Neural crest cell (in vitro differentiated cells): ENCODE measurements around the gene HEXB. TPM values are rescaled to one million over a fixed set of nuclear protein-coding genes. Genes with fewer than 3 reads are reported as not detected.

Experiments used
- DNase-seq: peaks from one replicate; pipeline ENCODE4 v3.0.0; 2021; ENCODE audit warnings: low read depth, mixed read lengths, low spot score
- H3K27ac Mint-ChIP-seq: one replicate; pipeline ENCODE4 v1.8.0; 2021; ENCODE audit warnings: mild to moderate bottlenecking, mixed read lengths; ENCODE audit not compliant: unreplicated experiment
- H3K27me3 Mint-ChIP-seq: 2 replicates; pipeline ENCODE4 v1.8.0; 2021; ENCODE audit warnings: low read depth, mild to moderate bottlenecking, mixed read lengths
- H3K36me3 Mint-ChIP-seq: 2 replicates; pipeline ENCODE4 v1.8.0; 2021; ENCODE audit warnings: low read depth, mild to moderate bottlenecking, mixed read lengths
- H3K4me1 Mint-ChIP-seq: 2 replicates; pipeline ENCODE4 v1.8.0; 2021; ENCODE audit warnings: mixed read lengths
- H3K4me3 Mint-ChIP-seq: one replicate; pipeline ENCODE4 v1.8.0; 2021; ENCODE audit warnings: mild to moderate bottlenecking, mixed read lengths
- H3K9me3 Mint-ChIP-seq: 2 replicates; pipeline ENCODE4 v1.8.0; 2021; ENCODE audit warnings: mixed read lengths
- CTCF ChIP-seq: fragments of 200-600 bp; sonication (generic); conservative IDR thresholded peaks from 2 replicates; pipeline ENCODE4 v1.5.0; 2021; ENCODE audit warnings: antibody characterized with exemption, mild to moderate bottlenecking
- total RNA-seq: library from RNA; stranded (reverse); gene quantifications from 2 replicates; pipeline ENCODE4 v1.2.1, GENCODE V29; 2021

The HEXB gene
- total RNA-seq, 1 donor from 2014 or later: 54.3 TPM

- no peak overlapping the region for H3K4me3 Mint-ChIP-seq
- H3K36me3 Mint-ChIP-seq: no peaks in the 10 kb centered on the region
- TF ChIP-seq CTCF: no peak
- no peak overlapping the region for H3K27ac Mint-ChIP-seq
- no peak for DNase-seq
- H3K4me1 Mint-ChIP-seq: peaks cover 21% of the 10 kb centered on the region
- H3K9me3 Mint-ChIP-seq: no peaks in the 10 kb centered on the region
- H3K27me3 Mint-ChIP-seq: no peaks in the 10 kb centered on the region
These were observed 24.9 kb upstream of the HEXB start for GRCh38 chr5:74660140-74660539.

GRCh38 chr5:74660873-74661272 lies 24.2 kb upstream of the HEXB start:
- DNase-seq: no peak
- Mint-ChIP-seq H3K4me3 (no peak overlapping the region), H3K4me1 (peaks cover 21% of the 10 kb centered on the region), H3K27me3 (no peaks in the 10 kb centered on the region), H3K36me3 (no peaks in the 10 kb centered on the region), H3K27ac (no peak overlapping the region), H3K9me3 (no peaks in the 10 kb centered on the region)
- no peak for TF ChIP-seq CTCF

- peaks cover 22% of the 10 kb centered on the region for H3K4me1 Mint-ChIP-seq
- DNase-seq: no peak
- TF ChIP-seq CTCF: no peak
- no peaks in the 10 kb centered on the region for H3K27me3 Mint-ChIP-seq
- no peaks in the 10 kb centered on the region for H3K9me3 Mint-ChIP-seq
- no peak overlapping the region for H3K27ac Mint-ChIP-seq
- no peaks in the 10 kb centered on the region for H3K36me3 Mint-ChIP-seq
- no peak overlapping the region for H3K4me3 Mint-ChIP-seq
These were observed 20.5 kb upstream of the HEXB start for GRCh38 chr5:74664551-74664950.

- Mint-ChIP-seq H3K4me1 (peaks cover 17% of the 10 kb centered on the region), H3K27me3 (no peaks in the 10 kb centered on the region), H3K9me3 (no peaks in the 10 kb centered on the region), H3K36me3 (no peaks in the 10 kb centered on the region), H3K27ac (no peak overlapping the region), H3K4me3 (no peak overlapping the region)
- DNase-seq: no peak
- TF ChIP-seq CTCF: no peak
These were observed 19.8 kb upstream of the HEXB start for GRCh38 chr5:74665273-74665672.

- Mint-ChIP-seq H3K27me3 (no peaks in the 10 kb centered on the region), H3K4me1 (peaks cover 11% of the 10 kb centered on the region), H3K9me3 (no peaks in the 10 kb centered on the region), H3K36me3 (no peaks in the 10 kb centered on the region), H3K27ac (no peak overlapping the region), H3K4me3 (no peak overlapping the region)
- no peak for TF ChIP-seq CTCF
- DNase-seq: no peak
These were observed 19.2 kb upstream of the HEXB start for GRCh38 chr5:74665816-74666215.

- H3K27ac Mint-ChIP-seq: no peak overlapping the region
- H3K4me3 Mint-ChIP-seq: no peak overlapping the region
- H3K36me3 Mint-ChIP-seq: no peaks in the 10 kb centered on the region
- DNase-seq: no peak
- no peaks in the 10 kb centered on the region for H3K9me3 Mint-ChIP-seq
- peaks cover 8% of the 10 kb centered on the region for H3K4me1 Mint-ChIP-seq
- H3K27me3 Mint-ChIP-seq: no peaks in the 10 kb centered on the region
- TF ChIP-seq CTCF: no peak
These were observed 17.6 kb upstream of the HEXB start for GRCh38 chr5:74667396-74667795.
